Uterus (tissue), 2 donors: ENCODE data around the gene LRP1B.

Experiments
- CTCF ChIP-seq, 4 experiments: fragments of 200-600 bp in 2 of 4; fragments of 450-650 bp in 2 of 4; sonication (generic) in 2 of 4; IDR thresholded peaks; one replicate each; pipeline ENCODE4 v1.5.1; 2016 to 2019; ENCODE audit warnings: antibody characterized with exemption in 4 of 4, mild to moderate bottlenecking in 2 of 4, moderate library complexity in 1 of 4
- POLR2A ChIP-seq, 2 donors: fragments of 450-650 bp; IDR thresholded peaks; one replicate each; pipeline ENCODE4 v1.6.1; 2016; ENCODE audit warnings: antibody characterized with exemption in 2 of 2, mild to moderate bottlenecking in 1 of 2, moderate library complexity in 1 of 2

GRCh38 chr2:140353541-140353940 lies 1777.3 kb downstream of the LRP1B start:
- no peak for TF ChIP-seq CTCF (IDR thresholded peaks at IDR 0.05)
- TF ChIP-seq POLR2A (IDR thresholded peaks at IDR 0.05), result no peak
